MM.1S (cell line): ENCODE measurements around the gene MCRIP1.

Experiments used
- DNase-seq: peaks from one replicate; pipeline ENCODE4 v3.0.0-alpha.2; 2015
- H2AFZ ChIP-seq: fragments of 300-600 bp; sonication (generic); 2 replicates; pipeline ENCODE4 v1.6.0; 2016; ENCODE audit warnings: antibody characterized with exemption, low read length
- H3F3A ChIP-seq: fragments of 300-600 bp; sonication (generic); 2 replicates; pipeline ENCODE4 v1.6.1; 2016; ENCODE audit warnings: mild to moderate bottlenecking, antibody characterized with exemption, low read length, moderate library complexity, mixed read lengths; ENCODE audit not compliant: insufficient read depth
- H3K27ac ChIP-seq: fragments of 300-600 bp; sonication (generic); 2 replicates; pipeline ENCODE4 v1.5.1; 2016; ENCODE audit warnings: mild to moderate bottlenecking, low read length
- H3K27me3 ChIP-seq: fragments of 300-600 bp; sonication (generic); replicated peaks from 2 replicates; pipeline ENCODE4 v1.6.0; 2016; ENCODE audit warnings: low read length; ENCODE audit not compliant: insufficient read depth
- H3K36me3 ChIP-seq: fragments of 300-600 bp; sonication (generic); replicated peaks from 2 replicates; pipeline ENCODE4 v1.6.1; 2016; ENCODE audit warnings: mild to moderate bottlenecking, low read length, mixed read lengths; ENCODE audit not compliant: insufficient read depth
- H3K4me1 ChIP-seq: fragments of 300-600 bp; sonication (generic); 2 replicates; pipeline ENCODE4 v1.6.1; 2016; ENCODE audit warnings: low read length, mixed read lengths
- H3K4me2 ChIP-seq: fragments of 300-600 bp; sonication (generic); 2 replicates; pipeline ENCODE4 v1.6.0; 2016; ENCODE audit warnings: low read depth, low read length
- H3K4me3 ChIP-seq: fragments of 300-600 bp; sonication (generic); 2 replicates; pipeline ENCODE4 v1.5.1; 2016; ENCODE audit warnings: low read length, mixed read lengths
- H3K79me2 ChIP-seq: fragments of 300-600 bp; sonication (generic); 2 replicates; pipeline ENCODE4 v1.6.1; 2016; ENCODE audit warnings: mixed run types, low read length, mixed read lengths
- H3K9ac ChIP-seq: fragments of 300-600 bp; sonication (generic); 2 replicates; pipeline ENCODE4 v1.6.1; 2016; ENCODE audit warnings: low read length, mixed read lengths
- H3K9me2 ChIP-seq: fragments of 300-600 bp; sonication (generic); replicated peaks from 2 replicates; pipeline ENCODE4 v1.6.1; 2016; ENCODE audit warnings: mild to moderate bottlenecking, low read length, mixed read lengths; ENCODE audit not compliant: insufficient read depth
- H3K9me3 ChIP-seq: fragments of 300-600 bp; sonication (generic); replicated peaks from 2 replicates; pipeline ENCODE4 v1.6.1; 2016; ENCODE audit warnings: mild to moderate bottlenecking, low read length, mixed read lengths; ENCODE audit not compliant: insufficient read depth
- H4K20me1 ChIP-seq: fragments of 300-600 bp; sonication (generic); 2 replicates; pipeline ENCODE4 v1.6.1; 2016; ENCODE audit warnings: mild to moderate bottlenecking, low read length, moderate library complexity, mixed read lengths; ENCODE audit not compliant: insufficient read depth
- CTCF ChIP-seq: fragments of 300-600 bp; sonication (generic); IDR thresholded peaks from 2 replicates; pipeline ENCODE4 v1.5.1; 2016; ENCODE audit warnings: antibody characterized with exemption, low read length, mixed read lengths
- EZH2 ChIP-seq: fragments of 300-600 bp; sonication (generic); optimal IDR thresholded peaks from 2 replicates; pipeline ENCODE3; 2017; ENCODE audit warnings: low read depth, mild to moderate bottlenecking, antibody characterized with exemption, low read length, mixed read lengths
- EZH2phosphoT487 ChIP-seq: fragments of 300-600 bp; sonication (generic); IDR thresholded peaks from 2 replicates; pipeline ENCODE4 v1.6.1; 2018; ENCODE audit warnings: antibody characterized with exemption, low read length

The MCRIP1 gene

GRCh38 chr17:81865733-81866439 is 32.8 kb upstream of the MCRIP1 start:
- peak; percentile 5 for DNase-seq
- no peaks in the 10 kb centered on the region for H3K9me2 ChIP-seq
- peaks cover 13% of the 10 kb centered on the region for H3K36me3 ChIP-seq
- TF ChIP-seq EZH2 (no peak), CTCF (no peak), EZH2phosphoT487 (no peak)
- peaks cover 68% of the 10 kb centered on the region for H3F3A ChIP-seq
- no peaks in the 10 kb centered on the region for H3K9me3 ChIP-seq
- H3K4me3 ChIP-seq, result no peak overlapping the region
- H3K4me1 ChIP-seq, result peaks cover 9% of the 10 kb centered on the region; the same call in 1 of the 2 replicates
- H3K79me2 ChIP-seq, result peaks cover 78% of the 10 kb centered on the region
- no peaks in the 10 kb centered on the region for H3K27me3 ChIP-seq
- no peak overlapping the region for H3K27ac ChIP-seq
- H3K9ac ChIP-seq, result no peak overlapping the region
- no peaks in the 10 kb centered on the region; the same call in 1 of the 2 replicates for H4K20me1 ChIP-seq
- no peak overlapping the region for H2AFZ ChIP-seq
- H3K4me2 ChIP-seq, result no peak overlapping the region

- no peak overlapping the region for H3K27ac ChIP-seq
- H3K36me3 ChIP-seq, result peaks cover 13% of the 10 kb centered on the region
- H3K4me2 ChIP-seq, result no peak overlapping the region
- H3K9ac ChIP-seq, result no peak overlapping the region
- H3K27me3 ChIP-seq, result no peaks in the 10 kb centered on the region
- H4K20me1 ChIP-seq, result no peaks in the 10 kb centered on the region; the same call in 1 of the 2 replicates
- H3K4me3 ChIP-seq, result no peak overlapping the region
- peaks cover 68% of the 10 kb centered on the region for H3F3A ChIP-seq
- peaks cover 9% of the 10 kb centered on the region; the same call in 1 of the 2 replicates for H3K4me1 ChIP-seq
- DNase-seq, result no peak
- H3K79me2 ChIP-seq, result peaks cover 75% of the 10 kb centered on the region
- no peak for TF ChIP-seq EZH2phosphoT487
- no peak for TF ChIP-seq EZH2
- no peak for TF ChIP-seq CTCF
- H2AFZ ChIP-seq, result no peak overlapping the region
- H3K9me3 ChIP-seq, result no peaks in the 10 kb centered on the region
- no peaks in the 10 kb centered on the region for H3K9me2 ChIP-seq
These were observed 32.3 kb upstream of the MCRIP1 start for GRCh38 chr17:81865358-81865732.

GRCh38 chr17:81863833-81864768 is 31.0 kb upstream of the MCRIP1 start:
- Histone ChIP-seq H3K4me1 (peaks cover 4% of the 10 kb centered on the region; the same call in 1 of the 2 replicates), H3K36me3 (peaks cover 4% of the 10 kb centered on the region), H3K27me3 (no peaks in the 10 kb centered on the region), H3F3A (peaks cover 59% of the 10 kb centered on the region), H2AFZ (no peak overlapping the region), H3K27ac (no peak overlapping the region), H3K4me3 (no peak overlapping the region), H3K9me3 (no peaks in the 10 kb centered on the region), H3K9me2 (no peaks in the 10 kb centered on the region), H4K20me1 (no peaks in the 10 kb centered on the region), H3K79me2 (peaks cover 75% of the 10 kb centered on the region), H3K9ac (no peak overlapping the region), H3K4me2 (no peak overlapping the region)
- TF ChIP-seq CTCF (peak; percentile 11; the same call in 1 of the 2 replicates), EZH2 (no peak)
- peak; percentile 6 for DNase-seq
